Vagina (tissue), 2 donors: ENCODE measurements around the gene TMEM63B.

Source experiments
- POLR2AphosphoS5 ChIP-seq, 2 donors: sonication (generic); formaldehyde crosslinking; IDR thresholded peaks; one replicate each; pipeline ENCODE4 v1.9.0; 2017; ENCODE audit warnings: antibody characterized with exemption in 2 of 2, mild to moderate bottlenecking in 2 of 2, low read depth in 1 of 2; ENCODE audit not compliant: insufficient read depth in 1 of 2
- TF ChIP-seq, protein P1 (sequence below), 3 experiments: fragments of 450-650 bp in 2 of 3; fragments of 200-600 bp in 1 of 3; sonication (generic) in 1 of 3; IDR thresholded peaks; one replicate each; pipeline ENCODE4 v1.5.1; 2017 to 2019; ENCODE audit warnings: antibody characterized with exemption in 3 of 3, mild to moderate bottlenecking in 2 of 3, moderate library complexity in 2 of 3

- TF ChIP-seq POLR2AphosphoS5 (IDR thresholded peaks at IDR 0.05; ENCODE audit: insufficient read depth in 1 of 2, low read depth in 1 of 2): no peak
- TF ChIP-seq, protein P1, sequence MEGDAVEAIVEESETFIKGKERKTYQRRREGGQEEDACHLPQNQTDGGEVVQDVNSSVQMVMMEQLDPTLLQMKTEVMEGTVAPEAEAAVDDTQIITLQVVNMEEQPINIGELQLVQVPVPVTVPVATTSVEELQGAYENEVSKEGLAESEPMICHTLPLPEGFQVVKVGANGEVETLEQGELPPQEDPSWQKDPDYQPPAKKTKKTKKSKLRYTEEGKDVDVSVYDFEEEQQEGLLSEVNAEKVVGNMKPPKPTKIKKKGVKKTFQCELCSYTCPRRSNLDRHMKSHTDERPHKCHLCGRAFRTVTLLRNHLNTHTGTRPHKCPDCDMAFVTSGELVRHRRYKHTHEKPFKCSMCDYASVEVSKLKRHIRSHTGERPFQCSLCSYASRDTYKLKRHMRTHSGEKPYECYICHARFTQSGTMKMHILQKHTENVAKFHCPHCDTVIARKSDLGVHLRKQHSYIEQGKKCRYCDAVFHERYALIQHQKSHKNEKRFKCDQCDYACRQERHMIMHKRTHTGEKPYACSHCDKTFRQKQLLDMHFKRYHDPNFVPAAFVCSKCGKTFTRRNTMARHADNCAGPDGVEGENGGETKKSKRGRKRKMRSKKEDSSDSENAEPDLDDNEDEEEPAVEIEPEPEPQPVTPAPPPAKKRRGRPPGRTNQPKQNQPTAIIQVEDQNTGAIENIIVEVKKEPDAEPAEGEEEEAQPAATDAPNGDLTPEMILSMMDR (IDR thresholded peaks at IDR 0.05): no peak
These were observed 56.4 kb downstream of the TMEM63B start for GRCh38 chr6:44183783-44184182.
